ENCODE results near the gene MEGF9.

MEGF9 gene

GRCh38 chr9:120757026-120757913 lies 43.0 kb upstream of the MEGF9 start:
- Histone ChIP-seq H3K27me3 (ENCODE audit: insufficient read depth, poor library complexity, severe bottlenecking) (no peaks in the 10 kb centered on the region), H3K4me3 (replicated peaks; ENCODE audit: insufficient read depth, low read length) (no peak overlapping the region), H3K27ac (replicated peaks) (peak overlapping the region; percentile 82)
- peak; percentile 90 for TF ChIP-seq SPI1 (IDR thresholded peaks at IDR 0.05; ENCODE audit: borderline replicate concordance, low read depth)
- no peak for TF ChIP-seq POLR2AphosphoS5 (IDR thresholded peaks at IDR 0.05; ENCODE audit: low read depth)
- peak; percentile 29 to 48 for DNase-seq (ENCODE audit: low read depth in 1 of 2, low spot score in 1 of 2)

- DNase-seq (ENCODE audit: low read depth in 1 of 2, low spot score in 1 of 2): no peak
- TF ChIP-seq CTCF (IDR thresholded peaks at IDR 0.05; ENCODE audit: insufficient read depth, low read length) (no peak), POLR2AphosphoS5 (IDR thresholded peaks at IDR 0.05; ENCODE audit: low read depth) (no peak), SPI1 (IDR thresholded peaks at IDR 0.05; ENCODE audit: borderline replicate concordance, low read depth) (no peak), REST (IDR thresholded peaks at IDR 0.05; ENCODE audit: insufficient replicate concordance, low read depth) (no peak), GABPA (IDR thresholded peaks at IDR 0.05; ENCODE audit: low read depth) (no peak)
- Histone ChIP-seq H3K27me3 (ENCODE audit: insufficient read depth, poor library complexity, severe bottlenecking) (no peaks in the 10 kb centered on the region), H3K27ac (replicated peaks) (peak overlapping the region; percentile 82), H3K4me3 (replicated peaks; ENCODE audit: insufficient read depth, low read length) (no peak overlapping the region)
Observed at GRCh38 chr9:120756531-120756930, 42.3 kb upstream of the MEGF9 start.

GRCh38 chr9:120755810-120756434 lies 41.7 kb upstream of the MEGF9 start:
- no peaks in the 10 kb centered on the region for H3K27me3 ChIP-seq (ENCODE audit: insufficient read depth, poor library complexity, severe bottlenecking)
- H3K27ac ChIP-seq (replicated peaks): peak overlapping the region; percentile 82
- H3K4me3 ChIP-seq (replicated peaks; ENCODE audit: insufficient read depth, low read length): no peak overlapping the region
- TF ChIP-seq CTCF (IDR thresholded peaks at IDR 0.05; ENCODE audit: insufficient read depth, low read length) (peak; percentile 66), SPI1 (IDR thresholded peaks at IDR 0.05; ENCODE audit: borderline replicate concordance, low read depth) (no peak)
- peak in 1 of 2 experiments; percentile 67 for DNase-seq (ENCODE audit: low read depth in 1 of 2, low spot score in 1 of 2)

- TF ChIP-seq POLR2AphosphoS5 (IDR thresholded peaks at IDR 0.05; ENCODE audit: low read depth) (no peak), REST (IDR thresholded peaks at IDR 0.05; ENCODE audit: insufficient replicate concordance, low read depth) (no peak), CTCF (IDR thresholded peaks at IDR 0.05; ENCODE audit: insufficient read depth, low read length) (no peak), SPI1 (IDR thresholded peaks at IDR 0.05; ENCODE audit: borderline replicate concordance, low read depth) (no peak), GABPA (IDR thresholded peaks at IDR 0.05; ENCODE audit: low read depth) (no peak)
- H3K27me3 ChIP-seq (ENCODE audit: insufficient read depth, poor library complexity, severe bottlenecking): no peaks in the 10 kb centered on the region
- no peak for DNase-seq (ENCODE audit: low read depth in 1 of 2, low spot score in 1 of 2)
- H3K27ac ChIP-seq (replicated peaks): no peak overlapping the region
- H3K4me3 ChIP-seq (replicated peaks; ENCODE audit: insufficient read depth, low read length): no peak overlapping the region
Observed at GRCh38 chr9:120755044-120755443, 40.8 kb upstream of the MEGF9 start.

Measured in HL-60 (cell line).